ENCODE results near the gene TTLL5.

Gene TTLL5

DNA sequence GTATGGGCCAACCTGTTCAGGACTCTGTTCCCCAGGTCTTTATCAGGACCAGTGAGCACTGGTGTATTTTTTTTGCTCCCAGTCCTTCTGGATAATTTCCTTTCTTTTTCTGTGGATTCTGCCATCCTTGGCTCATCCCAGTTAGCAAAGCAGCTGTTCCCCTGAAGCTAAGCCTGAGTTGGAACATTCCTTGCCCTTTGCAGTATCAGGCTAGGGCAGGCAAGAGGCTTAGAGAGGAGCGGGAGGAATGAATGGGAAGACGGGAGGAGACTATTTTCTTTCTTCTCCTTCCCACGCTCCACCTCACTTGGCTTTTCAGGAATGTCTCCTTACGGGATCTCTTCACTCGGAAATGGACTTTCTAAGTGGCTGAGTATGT lies 29.6 kb upstream of the TTLL5 start:
- no peak overlapping the region for H2AK5ac ChIP-seq (ENCODE audit: low read length)
- no peak overlapping the region for H3K18ac ChIP-seq (ENCODE audit: low read length)
- no peak overlapping the region for H4K8ac ChIP-seq (ENCODE audit: low read depth, low read length)
- H4K5ac ChIP-seq (ENCODE audit: low read length): no peak overlapping the region
- peak overlapping the region; percentile 28 for H3K27ac ChIP-seq (ENCODE audit: low read depth, low read length)
- peak overlapping the region; percentile 19 for H3K56ac ChIP-seq (ENCODE audit: low read length)
- no peak overlapping the region for H3K4ac ChIP-seq (ENCODE audit: low read depth, low read length)
- H3K23ac ChIP-seq (ENCODE audit: low read length): no peak overlapping the region
- no peak overlapping the region for H2BK15ac ChIP-seq (replicated peaks; ENCODE audit: low read depth)
- H3K9ac ChIP-seq (ENCODE audit: low read length): no peak overlapping the region
- H3K4me1 ChIP-seq (ENCODE audit: control insufficient read depth, low read depth, low read length): peaks cover 8% of the 10 kb centered on the region
- H3K4me2 ChIP-seq (ENCODE audit: low read length): no peak overlapping the region
- peak; percentile 77 for DNase-seq
- no peaks in the 10 kb centered on the region for H3K36me3 ChIP-seq (ENCODE audit: control insufficient read depth, insufficient read depth, low read length)
- H3K27me3 ChIP-seq (ENCODE audit: insufficient read depth, low read length, poor library complexity): no peaks in the 10 kb centered on the region
- no peaks in the 10 kb centered on the region for H3K79me1 ChIP-seq (ENCODE audit: low read length)
- no peak overlapping the region for H2BK5ac ChIP-seq (ENCODE audit: low read length)
- WGBS (ENCODE audit: extremely low coverage, insufficient coverage, low lambda C conversion rate): no CpG with 5 or more reads among the region's 5 CpGs
- H2BK120ac ChIP-seq (ENCODE audit: low read depth, low read length): no peak overlapping the region
- H3K79me2 ChIP-seq (ENCODE audit: control insufficient read depth, insufficient read depth, low read length): no peaks in the 10 kb centered on the region
- no peak overlapping the region for H3K4me3 ChIP-seq (ENCODE audit: low read length)

DNA sequence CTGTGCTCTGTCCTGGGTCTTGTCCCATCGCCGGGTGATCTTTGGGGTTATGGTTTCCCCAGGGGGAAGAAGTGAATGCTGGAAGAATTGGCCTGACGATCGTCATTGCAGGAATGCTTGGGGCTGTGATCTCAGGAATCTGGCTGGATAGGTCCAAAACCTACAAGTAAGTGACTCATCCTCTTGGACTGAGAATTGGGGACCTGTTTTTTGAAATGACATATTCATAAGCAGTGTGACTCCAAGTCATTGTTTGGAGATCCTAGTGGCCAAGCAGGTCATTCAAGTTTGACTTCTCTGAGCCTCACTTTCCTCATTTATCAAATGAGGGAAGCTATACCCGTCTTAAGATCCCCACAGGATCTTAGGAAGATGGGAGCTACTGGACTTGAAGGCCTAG lies 26.2 kb upstream of the TTLL5 start:
- H3K4ac ChIP-seq (ENCODE audit: low read depth, low read length): no peak overlapping the region
- no peaks in the 10 kb centered on the region for H3K36me3 ChIP-seq (ENCODE audit: control insufficient read depth, insufficient read depth, low read length)
- no peak overlapping the region for H4K5ac ChIP-seq (ENCODE audit: low read length)
- no peak overlapping the region for H4K8ac ChIP-seq (ENCODE audit: low read depth, low read length)
- no peak overlapping the region for H3K23ac ChIP-seq (ENCODE audit: low read length)
- no peak overlapping the region for H2BK120ac ChIP-seq (ENCODE audit: low read depth, low read length)
- H3K79me1 ChIP-seq (ENCODE audit: low read length): no peaks in the 10 kb centered on the region
- no peak overlapping the region for H3K4me2 ChIP-seq (ENCODE audit: low read length)
- DNase-seq: peak; percentile 39
- no CpG with 5 or more reads among the region's 5 CpGs for WGBS (ENCODE audit: extremely low coverage, insufficient coverage, low lambda C conversion rate)
- H3K27me3 ChIP-seq (ENCODE audit: insufficient read depth, low read length, poor library complexity): no peaks in the 10 kb centered on the region
- H3K18ac ChIP-seq (ENCODE audit: low read length): no peak overlapping the region
- H3K79me2 ChIP-seq (ENCODE audit: control insufficient read depth, insufficient read depth, low read length): no peaks in the 10 kb centered on the region
- no peak overlapping the region for H2BK15ac ChIP-seq (replicated peaks; ENCODE audit: low read depth)
- H3K27ac ChIP-seq (ENCODE audit: low read depth, low read length): no peak overlapping the region
- no peak overlapping the region for H3K56ac ChIP-seq (ENCODE audit: low read length)
- H2BK5ac ChIP-seq (ENCODE audit: low read length): no peak overlapping the region
- H3K4me3 ChIP-seq (ENCODE audit: low read length): no peak overlapping the region
- H3K4me1 ChIP-seq (ENCODE audit: control insufficient read depth, low read depth, low read length): peaks cover 8% of the 10 kb centered on the region
- H3K9ac ChIP-seq (ENCODE audit: low read length): no peak overlapping the region
- no peak overlapping the region for H2AK5ac ChIP-seq (ENCODE audit: low read length)

DNA sequence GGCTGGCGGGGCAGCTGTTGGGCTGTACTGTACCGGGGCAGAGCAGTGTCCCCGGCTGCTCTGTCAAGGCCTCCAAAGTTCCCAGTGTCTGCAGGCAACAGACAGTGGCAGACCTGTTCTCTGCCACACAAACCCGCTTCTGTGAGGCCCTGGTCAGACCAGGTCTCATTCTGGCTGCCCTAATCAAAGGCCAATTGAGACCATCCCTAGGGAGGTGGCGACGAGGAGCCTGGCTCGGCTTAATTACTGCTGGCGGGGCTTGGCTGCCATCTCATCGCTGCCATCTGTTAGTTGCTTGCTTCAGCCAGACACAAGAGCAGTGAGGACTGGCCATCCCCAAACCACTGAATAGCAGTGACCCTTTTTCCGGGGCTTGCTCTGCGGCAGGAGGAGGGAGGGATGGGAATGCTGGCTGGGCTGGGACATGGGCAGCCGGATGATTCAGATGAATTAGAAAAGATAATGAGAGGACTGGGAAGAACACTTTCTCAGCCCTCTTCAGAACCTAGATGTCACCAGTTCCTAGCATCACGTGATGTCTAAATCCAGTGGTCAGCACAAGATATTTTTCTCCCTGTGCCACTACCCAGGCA lies 24.9 kb upstream of the TTLL5 start:
- no peaks in the 10 kb centered on the region for H3K36me3 ChIP-seq (ENCODE audit: control insufficient read depth, insufficient read depth, low read length)
- no peak overlapping the region for H2AK5ac ChIP-seq (ENCODE audit: low read length)
- no peak overlapping the region for H3K9ac ChIP-seq (ENCODE audit: low read length)
- WGBS (ENCODE audit: extremely low coverage, insufficient coverage, low lambda C conversion rate): no CpG with 5 or more reads among the region's 13 CpGs
- peaks cover 6% of the 10 kb centered on the region for H3K4me1 ChIP-seq (ENCODE audit: control insufficient read depth, low read depth, low read length)
- H2BK5ac ChIP-seq (ENCODE audit: low read length): no peak overlapping the region
- no peak overlapping the region for H4K5ac ChIP-seq (ENCODE audit: low read length)
- H3K4me2 ChIP-seq (ENCODE audit: low read length): no peak overlapping the region
- H3K4me3 ChIP-seq (ENCODE audit: low read length): no peak overlapping the region
- DNase-seq: peak; percentile 38
- peak overlapping the region; percentile 10 for H3K56ac ChIP-seq (ENCODE audit: low read length)
- no peak overlapping the region for H3K27ac ChIP-seq (ENCODE audit: low read depth, low read length)
- H2BK15ac ChIP-seq (replicated peaks; ENCODE audit: low read depth): no peak overlapping the region
- no peaks in the 10 kb centered on the region for H3K79me1 ChIP-seq (ENCODE audit: low read length)
- no peak overlapping the region for H2BK120ac ChIP-seq (ENCODE audit: low read depth, low read length)
- H3K27me3 ChIP-seq (ENCODE audit: insufficient read depth, low read length, poor library complexity): no peaks in the 10 kb centered on the region
- H3K79me2 ChIP-seq (ENCODE audit: control insufficient read depth, insufficient read depth, low read length): no peaks in the 10 kb centered on the region
- H3K4ac ChIP-seq (ENCODE audit: low read depth, low read length): no peak overlapping the region
- H3K23ac ChIP-seq (ENCODE audit: low read length): no peak overlapping the region
- H4K8ac ChIP-seq (ENCODE audit: low read depth, low read length): no peak overlapping the region
- no peak overlapping the region for H3K18ac ChIP-seq (ENCODE audit: low read length)

DNA sequence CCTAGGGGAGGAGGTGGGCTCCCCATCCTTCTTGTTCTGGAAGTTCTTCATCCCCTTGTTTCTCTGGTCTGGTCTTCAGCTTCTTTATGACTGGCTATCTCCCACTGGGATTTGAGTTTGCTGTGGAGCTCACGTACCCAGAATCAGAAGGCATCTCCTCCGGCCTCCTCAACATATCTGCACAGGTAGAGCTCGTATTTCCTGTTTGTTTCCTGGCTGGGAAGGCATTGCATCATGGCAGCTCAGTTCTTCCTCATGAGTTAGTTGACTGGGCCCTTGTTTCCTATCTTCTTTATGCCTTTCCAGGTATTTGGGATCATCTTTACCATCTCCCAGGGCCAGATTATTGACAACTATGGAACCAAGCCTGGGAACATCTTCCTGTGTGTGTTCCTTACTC lies 20.2 kb upstream of the TTLL5 start:
- no peak overlapping the region for H4K5ac ChIP-seq (ENCODE audit: low read length)
- no peak overlapping the region for H3K27ac ChIP-seq (ENCODE audit: low read depth, low read length)
- H3K4me3 ChIP-seq (ENCODE audit: low read length): no peak overlapping the region
- no peaks in the 10 kb centered on the region for H3K4me1 ChIP-seq (ENCODE audit: control insufficient read depth, low read depth, low read length)
- no peak overlapping the region for H3K4me2 ChIP-seq (ENCODE audit: low read length)
- H2BK15ac ChIP-seq (replicated peaks; ENCODE audit: low read depth): no peak overlapping the region
- no peaks in the 10 kb centered on the region for H3K36me3 ChIP-seq (ENCODE audit: control insufficient read depth, insufficient read depth, low read length)
- no peak overlapping the region for H4K8ac ChIP-seq (ENCODE audit: low read depth, low read length)
- H3K4ac ChIP-seq (ENCODE audit: low read depth, low read length): no peak overlapping the region
- no peak overlapping the region for H2AK5ac ChIP-seq (ENCODE audit: low read length)
- H3K79me2 ChIP-seq (ENCODE audit: control insufficient read depth, insufficient read depth, low read length): no peaks in the 10 kb centered on the region
- H2BK120ac ChIP-seq (ENCODE audit: low read depth, low read length): no peak overlapping the region
- no peak overlapping the region for H3K23ac ChIP-seq (ENCODE audit: low read length)
- H2BK5ac ChIP-seq (ENCODE audit: low read length): no peak overlapping the region
- no CpG with 5 or more reads among the region's 3 CpGs for WGBS (ENCODE audit: extremely low coverage, insufficient coverage, low lambda C conversion rate)
- no peaks in the 10 kb centered on the region for H3K79me1 ChIP-seq (ENCODE audit: low read length)
- no peak overlapping the region for H3K18ac ChIP-seq (ENCODE audit: low read length)
- no peak overlapping the region for H3K9ac ChIP-seq (ENCODE audit: low read length)
- H3K27me3 ChIP-seq (ENCODE audit: insufficient read depth, low read length, poor library complexity): no peaks in the 10 kb centered on the region
- DNase-seq: no peak
- H3K56ac ChIP-seq (ENCODE audit: low read length): no peak overlapping the region

DNA sequence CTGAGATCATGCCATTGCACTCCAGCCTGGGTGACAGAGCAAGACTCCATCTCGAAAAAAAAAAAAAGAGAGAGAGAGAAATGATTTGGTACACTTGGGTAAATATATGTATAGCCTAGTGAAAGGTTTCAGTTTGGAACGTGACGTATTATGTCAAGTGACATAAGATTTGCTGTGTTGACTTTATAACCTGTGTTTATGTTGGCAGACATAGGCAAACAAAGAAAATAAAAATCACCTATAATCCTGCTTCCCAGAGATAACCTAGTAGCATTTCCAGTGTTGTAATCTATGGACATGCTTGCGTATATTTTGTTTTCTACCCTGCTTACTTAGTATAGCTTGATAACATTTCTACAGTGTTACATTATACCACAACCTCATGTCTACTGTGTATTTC lies 17.1 kb upstream of the TTLL5 start:
- H3K4me1 ChIP-seq (ENCODE audit: control insufficient read depth, low read depth, low read length): peaks cover 17% of the 10 kb centered on the region
- no peak overlapping the region for H4K5ac ChIP-seq (ENCODE audit: low read length)
- no CpG with 5 or more reads among the region's 4 CpGs for WGBS (ENCODE audit: extremely low coverage, insufficient coverage, low lambda C conversion rate)
- DNase-seq: no peak
- H3K79me1 ChIP-seq (ENCODE audit: low read length): no peaks in the 10 kb centered on the region
- no peaks in the 10 kb centered on the region for H3K79me2 ChIP-seq (ENCODE audit: control insufficient read depth, insufficient read depth, low read length)
- no peak overlapping the region for H3K4me3 ChIP-seq (ENCODE audit: low read length)
- H2BK15ac ChIP-seq (replicated peaks; ENCODE audit: low read depth): no peak overlapping the region
- no peak overlapping the region for H3K9ac ChIP-seq (ENCODE audit: low read length)
- H2AK5ac ChIP-seq (ENCODE audit: low read length): no peak overlapping the region
- no peak overlapping the region for H3K56ac ChIP-seq (ENCODE audit: low read length)
- H3K18ac ChIP-seq (ENCODE audit: low read length): no peak overlapping the region
- no peak overlapping the region for H3K4ac ChIP-seq (ENCODE audit: low read depth, low read length)
- no peak overlapping the region for H4K8ac ChIP-seq (ENCODE audit: low read depth, low read length)
- H3K27me3 ChIP-seq (ENCODE audit: insufficient read depth, low read length, poor library complexity): no peaks in the 10 kb centered on the region
- H3K4me2 ChIP-seq (ENCODE audit: low read length): no peak overlapping the region
- no peak overlapping the region for H2BK5ac ChIP-seq (ENCODE audit: low read length)
- H3K27ac ChIP-seq (ENCODE audit: low read depth, low read length): no peak overlapping the region
- no peak overlapping the region for H3K23ac ChIP-seq (ENCODE audit: low read length)
- no peaks in the 10 kb centered on the region for H3K36me3 ChIP-seq (ENCODE audit: control insufficient read depth, insufficient read depth, low read length)
- no peak overlapping the region for H2BK120ac ChIP-seq (ENCODE audit: low read depth, low read length)

DNA sequence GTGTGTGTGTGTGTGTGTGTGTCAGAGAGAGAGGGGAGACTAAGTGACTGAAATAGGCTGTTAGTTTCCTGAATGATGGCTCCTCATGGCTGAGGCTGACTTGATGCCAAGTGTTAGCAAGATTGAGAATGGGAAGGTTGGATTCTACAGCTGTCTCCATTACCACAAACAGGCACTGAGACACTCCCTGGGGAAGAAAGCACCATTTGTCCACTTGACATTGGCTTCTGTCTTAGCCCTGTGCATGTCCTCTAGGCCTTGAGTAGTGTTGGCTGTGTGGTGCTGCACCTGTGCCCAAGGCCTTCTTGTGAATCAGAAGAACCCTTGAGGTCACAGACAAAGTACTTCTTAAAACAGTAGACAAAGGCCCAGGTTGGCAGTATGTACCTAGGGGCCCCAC lies 16.0 kb upstream of the TTLL5 start:
- no peak for DNase-seq
- no peaks in the 10 kb centered on the region for H3K79me2 ChIP-seq (ENCODE audit: control insufficient read depth, insufficient read depth, low read length)
- no peak overlapping the region for H3K4me3 ChIP-seq (ENCODE audit: low read length)
- H2BK5ac ChIP-seq (ENCODE audit: low read length): no peak overlapping the region
- H2AK5ac ChIP-seq (ENCODE audit: low read length): no peak overlapping the region
- H3K27me3 ChIP-seq (ENCODE audit: insufficient read depth, low read length, poor library complexity): no peaks in the 10 kb centered on the region
- no peak overlapping the region for H4K5ac ChIP-seq (ENCODE audit: low read length)
- no peak overlapping the region for H3K18ac ChIP-seq (ENCODE audit: low read length)
- no peak overlapping the region for H3K56ac ChIP-seq (ENCODE audit: low read length)
- H3K79me1 ChIP-seq (ENCODE audit: low read length): no peaks in the 10 kb centered on the region
- no peak overlapping the region for H3K9ac ChIP-seq (ENCODE audit: low read length)
- H2BK120ac ChIP-seq (ENCODE audit: low read depth, low read length): no peak overlapping the region
- H3K4me1 ChIP-seq (ENCODE audit: control insufficient read depth, low read depth, low read length): peaks cover 17% of the 10 kb centered on the region
- no peak overlapping the region for H3K4me2 ChIP-seq (ENCODE audit: low read length)
- no peak overlapping the region for H4K8ac ChIP-seq (ENCODE audit: low read depth, low read length)
- H2BK15ac ChIP-seq (replicated peaks; ENCODE audit: low read depth): no peak overlapping the region
- no peak overlapping the region for H3K23ac ChIP-seq (ENCODE audit: low read length)
- peaks cover 1% of the 10 kb centered on the region for H3K36me3 ChIP-seq (ENCODE audit: control insufficient read depth, insufficient read depth, low read length)
- H3K27ac ChIP-seq (ENCODE audit: low read depth, low read length): no peak overlapping the region
- no peak overlapping the region for H3K4ac ChIP-seq (ENCODE audit: low read depth, low read length)

Measured in mesendoderm (in vitro differentiated cells).